Vagina (tissue), 2 donors: ENCODE data around the gene DUS4L. TPM values are rescaled to one million over a fixed set of nuclear protein-coding genes. Genes with fewer than 3 reads are reported as not detected.

Experiments used
- DNase-seq, 2 donors: peaks; one replicate each; pipeline ENCODE4 v3.0.0-alpha.2; 2017; ENCODE audit errors: extremely low spot score in 2 of 2
- H3K27ac ChIP-seq: fragments of 200-600 bp; sonication (generic); one replicate; pipeline ENCODE4 v1.5.1; 2019
- H3K27me3 ChIP-seq: fragments of 200-600 bp; sonication (generic); one replicate; pipeline ENCODE4 v1.5.1; 2019
- H3K36me3 ChIP-seq, 2 donors: fragments of 200-600 bp; sonication (generic); one replicate each; pipeline ENCODE4 v1.5.1; 2017 to 2019
- H3K4me1 ChIP-seq: fragments of 200-600 bp; sonication (generic); one replicate; pipeline ENCODE4 v1.5.1; 2019
- H3K4me3 ChIP-seq, 2 donors: fragments of 200-600 bp; sonication (generic); 1 replicate in 1 of 2; 2 replicates in 1 of 2; pipeline ENCODE4 v1.5.1; 2016 to 2019
- H3K9me3 ChIP-seq: fragments of 200-600 bp; sonication (generic); one replicate; pipeline ENCODE4 v1.5.1; 2019
- POLR2A ChIP-seq, 2 donors: fragments of 450-650 bp; IDR thresholded peaks; one replicate each; pipeline ENCODE4 v1.6.1; 2017; ENCODE audit warnings: antibody characterized with exemption in 2 of 2, mild to moderate bottlenecking in 2 of 2, moderate library complexity in 2 of 2
- POLR2AphosphoS5 ChIP-seq, 2 donors: sonication (generic); formaldehyde crosslinking; IDR thresholded peaks; one replicate each; pipeline ENCODE4 v1.9.0; 2017; ENCODE audit warnings: antibody characterized with exemption in 2 of 2, mild to moderate bottlenecking in 2 of 2, low read depth in 1 of 2; ENCODE audit not compliant: insufficient read depth in 1 of 2
- intact Hi-C: fragments of 100-400 bp; cut with DNase I; formaldehyde crosslinking; loops from one replicate; pipeline ENCODE4 v1.15.1; 2023
- total RNA-seq: library from RNA; depleted of rRNA; stranded (reverse); fragments of >200 nt; gene quantifications from one replicate; pipeline ENCODE4 v1.2.3, GENCODE V29; 2016
- TF ChIP-seq, protein P1 (sequence below), 3 experiments: fragments of 450-650 bp in 2 of 3; fragments of 200-600 bp in 1 of 3; sonication (generic) in 1 of 3; IDR thresholded peaks; one replicate each; pipeline ENCODE4 v1.5.1; 2017 to 2019; ENCODE audit warnings: antibody characterized with exemption in 3 of 3, mild to moderate bottlenecking in 2 of 3, moderate library complexity in 2 of 3

DUS4L gene
- total RNA-seq, 1 donor from 2014 or later = 1.5 TPM

DNA sequence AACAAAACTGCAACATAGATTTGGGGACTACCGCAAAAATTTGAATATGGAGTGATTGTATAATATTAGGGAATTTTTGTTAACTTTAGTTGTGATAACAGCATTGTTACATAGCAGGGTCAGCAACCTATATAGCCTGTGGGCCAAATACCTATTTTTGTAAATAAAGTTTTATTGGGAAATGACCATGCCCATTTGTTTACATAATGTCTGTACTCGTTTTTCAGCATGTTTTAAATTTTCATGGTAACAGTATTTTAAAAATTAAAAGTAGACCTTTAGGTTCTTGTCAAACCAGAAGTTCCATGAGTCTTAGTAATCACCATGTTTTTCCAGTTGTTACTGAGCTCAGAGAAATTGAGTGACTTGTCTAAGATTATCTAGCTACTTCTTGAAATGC is 20.9 kb downstream of the DUS4L start:
- Histone ChIP-seq H3K9me3 (no peaks in the 10 kb centered on the region), H3K27me3 (no peaks in the 10 kb centered on the region), H3K4me3 (no peak overlapping the region), H3K4me1 (peaks cover 22% of the 10 kb centered on the region), H3K36me3 (no peaks in the 10 kb centered on the region), H3K27ac (no peak overlapping the region)
- DNase-seq = no peak
- intact Hi-C loops = no loop called here
- TF ChIP-seq POLR2AphosphoS5 (IDR thresholded peaks at IDR 0.05; ENCODE audit: insufficient read depth in 1 of 2, low read depth in 1 of 2) (no peak), POLR2A (IDR thresholded peaks at IDR 0.05) (no peak)
- TF ChIP-seq, protein P1, sequence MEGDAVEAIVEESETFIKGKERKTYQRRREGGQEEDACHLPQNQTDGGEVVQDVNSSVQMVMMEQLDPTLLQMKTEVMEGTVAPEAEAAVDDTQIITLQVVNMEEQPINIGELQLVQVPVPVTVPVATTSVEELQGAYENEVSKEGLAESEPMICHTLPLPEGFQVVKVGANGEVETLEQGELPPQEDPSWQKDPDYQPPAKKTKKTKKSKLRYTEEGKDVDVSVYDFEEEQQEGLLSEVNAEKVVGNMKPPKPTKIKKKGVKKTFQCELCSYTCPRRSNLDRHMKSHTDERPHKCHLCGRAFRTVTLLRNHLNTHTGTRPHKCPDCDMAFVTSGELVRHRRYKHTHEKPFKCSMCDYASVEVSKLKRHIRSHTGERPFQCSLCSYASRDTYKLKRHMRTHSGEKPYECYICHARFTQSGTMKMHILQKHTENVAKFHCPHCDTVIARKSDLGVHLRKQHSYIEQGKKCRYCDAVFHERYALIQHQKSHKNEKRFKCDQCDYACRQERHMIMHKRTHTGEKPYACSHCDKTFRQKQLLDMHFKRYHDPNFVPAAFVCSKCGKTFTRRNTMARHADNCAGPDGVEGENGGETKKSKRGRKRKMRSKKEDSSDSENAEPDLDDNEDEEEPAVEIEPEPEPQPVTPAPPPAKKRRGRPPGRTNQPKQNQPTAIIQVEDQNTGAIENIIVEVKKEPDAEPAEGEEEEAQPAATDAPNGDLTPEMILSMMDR (IDR thresholded peaks at IDR 0.05) = no peak

DNA sequence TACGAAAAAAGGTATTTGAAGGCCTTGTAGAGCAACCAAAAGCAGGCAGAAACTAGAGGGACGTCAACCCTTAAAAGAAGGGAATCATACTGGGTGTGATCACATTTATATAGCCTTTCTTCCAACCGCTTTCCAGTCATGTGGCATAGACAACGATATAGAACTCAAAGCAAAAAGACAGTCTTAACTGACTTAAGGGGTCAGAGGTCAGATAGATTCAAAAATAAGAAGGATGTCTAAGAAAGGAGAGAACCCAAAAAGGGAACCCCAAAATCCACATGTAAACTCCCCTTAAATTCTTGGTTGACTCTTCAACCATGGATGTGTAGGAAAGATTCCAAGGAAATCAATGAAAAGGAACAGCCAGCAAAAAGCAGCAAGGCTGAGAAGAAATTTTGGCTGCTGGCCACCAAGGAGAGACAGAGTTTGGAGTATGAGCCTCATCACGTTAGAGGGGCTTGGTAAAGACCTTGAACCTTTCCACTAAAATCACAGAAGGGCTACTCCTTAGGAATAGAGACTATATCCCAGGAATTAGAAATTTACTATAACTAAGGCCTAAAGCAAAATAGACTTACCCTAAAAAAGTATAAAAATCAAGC is 24.9 kb downstream of the DUS4L start:
- Histone ChIP-seq H3K4me1 (peaks cover 7% of the 10 kb centered on the region), H3K36me3 (no peaks in the 10 kb centered on the region), H3K27ac (no peak overlapping the region), H3K9me3 (no peaks in the 10 kb centered on the region), H3K27me3 (no peaks in the 10 kb centered on the region), H3K4me3 (no peak overlapping the region)
- DNase-seq = no peak
- intact Hi-C loops = no loop called here
- TF ChIP-seq, protein P1 (IDR thresholded peaks at IDR 0.05) = no peak
- TF ChIP-seq POLR2AphosphoS5 (IDR thresholded peaks at IDR 0.05; ENCODE audit: insufficient read depth in 1 of 2, low read depth in 1 of 2) = no peak
- TF ChIP-seq POLR2A (IDR thresholded peaks at IDR 0.05) = no peak

DNA sequence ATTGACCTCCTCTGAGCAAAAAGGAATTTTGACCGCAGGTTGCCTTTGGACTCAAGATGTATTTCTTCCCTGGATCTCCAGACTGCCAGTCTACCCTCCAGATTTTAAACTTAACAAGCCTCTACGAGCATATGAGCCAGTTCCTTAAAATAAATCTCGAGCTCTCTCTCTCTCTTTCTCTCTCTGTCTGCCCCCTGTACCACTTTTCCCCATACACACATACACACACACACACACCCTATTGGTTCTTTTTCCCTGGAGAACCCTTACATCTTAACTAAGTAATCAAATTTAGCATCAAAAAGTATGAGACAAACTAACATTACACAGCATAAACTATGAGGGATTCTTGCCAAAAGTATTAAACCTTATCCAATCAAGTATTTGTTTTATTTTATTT is 27.6 kb downstream of the DUS4L start:
- no peaks in the 10 kb centered on the region for H3K27me3 ChIP-seq
- H3K36me3 ChIP-seq = peaks cover 0 to 18% of the 10 kb centered on the region in 2 donors
- no peak for TF ChIP-seq POLR2A (IDR thresholded peaks at IDR 0.05)
- no peak for TF ChIP-seq POLR2AphosphoS5 (IDR thresholded peaks at IDR 0.05; ENCODE audit: insufficient read depth in 1 of 2, low read depth in 1 of 2)
- TF ChIP-seq, protein P1 (IDR thresholded peaks at IDR 0.05) = no peak
- no peaks in the 10 kb centered on the region for H3K9me3 ChIP-seq
- intact Hi-C loops = no loop called here
- DNase-seq = no peak
- peak overlapping the region; percentile 36 for H3K27ac ChIP-seq
- H3K4me1 ChIP-seq = peaks cover 14% of the 10 kb centered on the region
- no peak overlapping the region for H3K4me3 ChIP-seq

DNA sequence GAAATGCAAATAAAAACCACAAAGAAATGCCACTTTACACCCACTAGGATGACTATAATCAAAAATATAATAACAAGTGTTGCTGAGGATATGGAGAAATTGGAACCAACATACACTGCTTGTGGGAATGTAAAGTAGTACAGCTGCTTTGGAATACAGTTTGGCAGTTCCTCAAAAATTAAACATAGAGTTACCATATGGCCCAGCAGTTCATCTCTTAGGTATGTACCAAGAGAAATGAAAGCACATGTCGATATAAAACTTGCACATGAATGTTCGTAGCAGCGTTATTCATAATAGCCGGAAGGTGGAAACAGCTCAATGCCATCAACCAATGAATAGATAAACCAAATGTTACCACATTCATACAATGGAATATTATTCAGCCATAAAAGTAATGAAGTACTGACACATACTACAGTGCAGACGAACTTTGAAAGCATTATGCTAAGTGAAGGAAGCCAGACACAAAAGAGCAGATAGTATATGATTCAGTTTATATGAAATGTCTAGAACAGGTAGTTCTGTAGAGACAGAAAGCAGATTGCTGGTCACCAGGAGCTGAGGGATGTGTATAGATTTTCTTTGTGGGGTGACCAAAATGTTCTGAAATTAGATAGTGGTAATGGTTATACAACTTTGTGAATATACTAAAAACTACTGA is 28.7 kb downstream of the DUS4L start:
- TF ChIP-seq, protein P1 (IDR thresholded peaks at IDR 0.05) = no peak
- no peak for TF ChIP-seq POLR2AphosphoS5 (IDR thresholded peaks at IDR 0.05; ENCODE audit: insufficient read depth in 1 of 2, low read depth in 1 of 2)
- TF ChIP-seq POLR2A (IDR thresholded peaks at IDR 0.05) = no peak
- DNase-seq = no peak
- Histone ChIP-seq H3K27me3 (no peaks in the 10 kb centered on the region), H3K9me3 (no peaks in the 10 kb centered on the region), H3K4me1 (peaks cover 13% of the 10 kb centered on the region), H3K36me3 (peaks cover 0 to 18% of the 10 kb centered on the region in 2 donors), H3K27ac (peak overlapping the region; percentile 36), H3K4me3 (no peak overlapping the region)
- intact Hi-C loops = no loop called here

DNA sequence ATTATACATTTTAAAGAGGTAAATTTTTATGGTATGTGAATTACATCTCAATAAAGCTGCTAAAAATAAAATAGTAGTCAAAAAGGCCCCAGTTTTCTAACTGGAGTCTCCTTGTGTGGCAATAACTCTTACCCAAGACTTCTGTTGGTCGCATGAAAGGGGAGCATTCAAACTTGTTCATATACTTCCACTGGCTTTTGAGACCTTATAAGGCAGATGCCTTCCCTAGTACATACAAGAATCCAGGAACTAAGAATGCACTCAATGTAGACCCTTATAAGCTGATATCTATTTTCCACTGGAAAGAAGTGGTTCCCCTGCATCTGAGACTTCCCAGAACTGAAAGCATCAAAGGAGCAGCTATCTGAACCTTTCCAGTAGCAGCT is 29.2 kb downstream of the DUS4L start:
- H3K9me3 ChIP-seq = no peaks in the 10 kb centered on the region
- H3K4me3 ChIP-seq = no peak overlapping the region
- peaks cover 13% of the 10 kb centered on the region for H3K4me1 ChIP-seq
- peaks cover 0 to 18% of the 10 kb centered on the region in 2 donors for H3K36me3 ChIP-seq
- no peaks in the 10 kb centered on the region for H3K27me3 ChIP-seq
- TF ChIP-seq POLR2AphosphoS5 (IDR thresholded peaks at IDR 0.05; ENCODE audit: insufficient read depth in 1 of 2, low read depth in 1 of 2) (no peak), POLR2A (IDR thresholded peaks at IDR 0.05) (no peak)
- TF ChIP-seq, protein P1 (IDR thresholded peaks at IDR 0.05) = no peak
- DNase-seq = no peak
- intact Hi-C loops = no loop called here
- H3K27ac ChIP-seq = no peak overlapping the region
